HEK293T (cell line): ENCODE data around the gene MAP3K10.

Source experiments
- BHLHE40 ChIP-seq: fragments of 450-650 bp; IDR thresholded peaks from 2 replicates; pipeline ENCODE4 v1.6.1; 2016; ENCODE audit warnings: mild to moderate bottlenecking, moderate library complexity, borderline replicate concordance
- FOXA1 ChIP-seq: fragments of 450-650 bp; IDR thresholded peaks from 2 replicates; pipeline ENCODE4 v1.6.1; 2016; ENCODE audit warnings: mild to moderate bottlenecking
- FOXK2 ChIP-seq: fragments of 450-650 bp; IDR thresholded peaks from 2 replicates; pipeline ENCODE4 v1.6.1; 2016; ENCODE audit warnings: mild to moderate bottlenecking
- FOXM1 ChIP-seq: fragments of 450-650 bp; IDR thresholded peaks from 2 replicates; pipeline ENCODE4 v1.6.1; 2017; ENCODE audit warnings: mild to moderate bottlenecking, borderline replicate concordance
- HDGF ChIP-seq: fragments of 450-650 bp; IDR thresholded peaks from 2 replicates; pipeline ENCODE4 v1.6.1; 2017; ENCODE audit warnings: antibody characterized with exemption, borderline replicate concordance
- L3MBTL2 ChIP-seq: fragments of 450-650 bp; conservative IDR thresholded peaks from 2 replicates; pipeline ENCODE4 v1.6.1; 2016; ENCODE audit warnings: mild to moderate bottlenecking
- LEF1 ChIP-seq: fragments of 450-650 bp; IDR thresholded peaks from 2 replicates; pipeline ENCODE4 v1.6.1; 2017; ENCODE audit warnings: mild to moderate bottlenecking, borderline replicate concordance
- NFRKB ChIP-seq: fragments of 450-650 bp; IDR thresholded peaks from 2 replicates; pipeline ENCODE4 v1.6.1; 2016; ENCODE audit warnings: mild to moderate bottlenecking, moderate library complexity
- SP1 ChIP-seq: fragments of 450-650 bp; IDR thresholded peaks from 2 replicates; pipeline ENCODE4 v1.6.1; 2017
- TARDBP ChIP-seq: fragments of 450-650 bp; IDR thresholded peaks from 2 replicates; pipeline ENCODE4 v1.6.1; 2016

- TF ChIP-seq FOXA1 (no peak), HDGF (no peak), NFRKB (no peak), FOXK2 (no peak), FOXM1 (no peak), SP1 (no peak), L3MBTL2 (no peak), LEF1 (no peak), TARDBP (no peak), BHLHE40 (no peak)
Measured at GRCh38 chr19:40174092-40174491, 17.1 kb upstream of the MAP3K10 start.
